IPS-18c (cell line): ENCODE measurements around the gene GLTP.
A peak's percentile ranks its signal among the peaks of the same experiment; 100 is the strongest.

Experiments used
- H3K4me3 ChIP-seq: 2 replicates; pipeline ENCODE4 v1.7.0; 2013; ENCODE audit warnings: low read depth, mild to moderate bottlenecking, low read length, moderate library complexity; ENCODE audit not compliant: insufficient read depth
- H3K9me3 ChIP-seq: one replicate; pipeline ENCODE4 v1.6.1; 2013; ENCODE audit warnings: mild to moderate bottlenecking, low read length, moderate library complexity; ENCODE audit not compliant: control insufficient read depth, insufficient read depth

The GLTP gene

GRCh38 chr12:109835827-109836226, 44.5 kb downstream of the GLTP start:
- Histone ChIP-seq H3K9me3 (no peaks in the 10 kb centered on the region), H3K4me3 (no peak overlapping the region)

- peak within 1 kb of the TSS; percentile 60 for H3K4me3 ChIP-seq
These were observed 46.8 kb downstream of the GLTP start, which contains the start of gene TRPV4 for GRCh38 chr12:109833307-109834189. Gene TRPV4 (minus strand): TSS chr12:109833398. CDS start chr12:109814796, 18,602 bp downstream.

GRCh38 chr12:109832541-109833306, 47.6 kb downstream of the GLTP start:
- H3K9me3 ChIP-seq, result no peaks in the 10 kb centered on the region
- peak overlapping the region; percentile 60 for H3K4me3 ChIP-seq

More at GRCh38 chr12:109833307-109834189, 46.8 kb downstream of the GLTP start, which contains the start of gene TRPV4:
- H3K9me3 ChIP-seq, result no peaks in the 10 kb centered on the region

- Histone ChIP-seq H3K9me3 (no peaks in the 10 kb centered on the region), H3K4me3 (no peak overlapping the region)
These were observed 48.4 kb downstream of the GLTP start for GRCh38 chr12:109831929-109832328.

- H3K4me3 ChIP-seq, result no peak overlapping the region
- H3K9me3 ChIP-seq, result no peaks in the 10 kb centered on the region
These were observed 49.0 kb downstream of the GLTP start for GRCh38 chr12:109831365-109831764.

GRCh38 chr12:109830718-109831117, 49.6 kb downstream of the GLTP start:
- Histone ChIP-seq H3K9me3 (no peaks in the 10 kb centered on the region), H3K4me3 (no peak overlapping the region)

GRCh38 chr12:109830267-109830666, 50.1 kb downstream of the GLTP start:
- no peak overlapping the region for H3K4me3 ChIP-seq
- no peaks in the 10 kb centered on the region for H3K9me3 ChIP-seq

GRCh38 chr12:109829667-109830066, 50.7 kb downstream of the GLTP start:
- no peak overlapping the region for H3K4me3 ChIP-seq
- no peaks in the 10 kb centered on the region for H3K9me3 ChIP-seq

GRCh38 chr12:109828754-109829511, 51.4 kb downstream of the GLTP start:
- Histone ChIP-seq H3K4me3 (no peak overlapping the region), H3K9me3 (no peaks in the 10 kb centered on the region)

GRCh38 chr12:109827566-109828550, 52.5 kb downstream of the GLTP start:
- Histone ChIP-seq H3K9me3 (no peaks in the 10 kb centered on the region), H3K4me3 (no peak overlapping the region)

GRCh38 chr12:109827080-109827479, 53.3 kb downstream of the GLTP start:
- no peaks in the 10 kb centered on the region for H3K9me3 ChIP-seq
- H3K4me3 ChIP-seq, result no peak overlapping the region

GRCh38 chr12:109824731-109825130, 55.6 kb downstream of the GLTP start:
- H3K4me3 ChIP-seq, result no peak overlapping the region
- no peaks in the 10 kb centered on the region for H3K9me3 ChIP-seq

GRCh38 chr12:109822951-109823411, 57.4 kb downstream of the GLTP start:
- H3K4me3 ChIP-seq, result no peak overlapping the region

GRCh38 chr12:109822416-109822815, 57.9 kb downstream of the GLTP start:
- H3K4me3 ChIP-seq, result no peak overlapping the region

More at GRCh38 chr12:109822951-109823411, 57.4 kb downstream of the GLTP start:
- no peaks in the 10 kb centered on the region for H3K9me3 ChIP-seq

GRCh38 chr12:109821968-109822367, 58.4 kb downstream of the GLTP start:
- Histone ChIP-seq H3K9me3 (no peaks in the 10 kb centered on the region), H3K4me3 (no peak overlapping the region)

More at GRCh38 chr12:109822416-109822815, 57.9 kb downstream of the GLTP start:
- H3K9me3 ChIP-seq, result no peaks in the 10 kb centered on the region

- H3K9me3 ChIP-seq, result no peaks in the 10 kb centered on the region
- H3K4me3 ChIP-seq, result no peak overlapping the region
These were observed 59.4 kb downstream of the GLTP start for GRCh38 chr12:109820816-109821381.
